HepG2 (cell line): ENCODE measurements around the gene OPRL1.

Experiments
- ATF2 ChIP-seq: sonication (generic); formaldehyde crosslinking; IDR thresholded peaks from 2 replicates; pipeline ENCODE4 v1.4.0; 2020; ENCODE audit warnings: missing genetic modification reagents
- EP300 ChIP-seq, 3 experiments: sonication (generic) in 1 of 3; formaldehyde crosslinking in 1 of 3; IDR thresholded peaks; 2 replicates each; pipeline versions ENCODE4 v1.5.1 to v1.6.1; 2011 to 2020; ENCODE audit warnings: low read depth in 2 of 3, low read length in 2 of 3, borderline replicate concordance in 1 of 3, improper control_type of control experiment in 1 of 3, mild to moderate bottlenecking in 1 of 3, missing genetic modification reagents in 1 of 3, moderate library complexity in 1 of 3
- GPBP1L1 ChIP-seq: sonication (generic); formaldehyde crosslinking; IDR thresholded peaks from 2 replicates; pipeline ENCODE4 v1.5.0; 2020; ENCODE audit warnings: mild to moderate bottlenecking, missing genetic modification reagents
- GTF2F1 ChIP-seq: fragments of 150-350 bp; IDR thresholded peaks from 2 replicates; pipeline ENCODE4 v1.6.1; 2014; ENCODE audit warnings: low read length
- LBX2 ChIP-seq: sonication (generic); formaldehyde crosslinking; IDR thresholded peaks from 2 replicates; pipeline ENCODE4 v1.5.0; 2020; ENCODE audit warnings: missing genetic modification reagents, mild to moderate bottlenecking, borderline replicate concordance
- MAF1 ChIP-seq: sonication (generic); formaldehyde crosslinking; IDR thresholded peaks from 2 replicates; pipeline ENCODE4 v1.5.0; 2020; ENCODE audit warnings: missing genetic modification reagents, borderline replicate concordance
- NR2F6 ChIP-seq, 2 experiments: IDR thresholded peaks; 2 replicates each; pipeline ENCODE4 v1.6.1; 2016; ENCODE audit warnings: antibody characterized with exemption in 1 of 2, mild to moderate bottlenecking in 1 of 2
- TAF15 ChIP-seq: fragments of 200-400 bp; formaldehyde crosslinking; IDR thresholded peaks from one replicate; pipeline ENCODE4 v1.6.1; 2018; ENCODE audit warnings: mild to moderate bottlenecking, low read depth, low read length; ENCODE audit not compliant: poor library complexity, severe bottlenecking
- ZNF274 ChIP-seq: sonication (generic); formaldehyde crosslinking; IDR thresholded peaks from 2 replicates; pipeline ENCODE4 v1.5.1; 2020; ENCODE audit warnings: mild to moderate bottlenecking, missing genetic modification reagents

GRCh38 chr20:64142590-64142989 lies 62.7 kb downstream of the OPRL1 start:
- TF ChIP-seq GPBP1L1: no peak
- no peak for TF ChIP-seq ZNF274 (CRISPR knock-in tag)
- TF ChIP-seq TAF15: no peak
- no peak for TF ChIP-seq ATF2 (CRISPR knock-in tag)
- no peak for TF ChIP-seq EP300 (IDR thresholded peaks at IDR 0.05; ENCODE audit: low read depth in 2 of 2, low read length in 2 of 2)
- TF ChIP-seq EP300 (CRISPR knock-in tag; IDR thresholded peaks at IDR 0.05; ENCODE audit: borderline replicate concordance): no peak
- TF ChIP-seq MAF1 (CRISPR knock-in tag): no peak
- TF ChIP-seq NR2F6 (IDR thresholded peaks at IDR 0.05): no peak
- no peak for TF ChIP-seq NR2F6 (CRISPR knock-in tag; IDR thresholded peaks at IDR 0.05)
- TF ChIP-seq GTF2F1: no peak
- TF ChIP-seq LBX2 (CRISPR knock-in tag): no peak
